RKO (cell line): Measurements from ENCODE around the gene POU2F1.
"Not testable (repeated sequence)": the region's sequence is repeated elsewhere in the genome, so short reads cannot be mapped to it uniquely, and the experiment has no call there.

Source experiments
- DNase-seq: peaks from one replicate; pipeline ENCODE4 v3.0.0-alpha.2; 2016; ENCODE audit warnings: low spot score

The POU2F1 gene

GRCh38 chr1:167205306-167206050 is 15.2 kb upstream of the POU2F1 start:
- not testable (repeated sequence) for DNase-seq

- no peak for DNase-seq
Observed at GRCh38 chr1:167206166-167206835, 14.4 kb upstream of the POU2F1 start.

- no peak for DNase-seq
Observed at GRCh38 chr1:167207940-167208623, 12.6 kb upstream of the POU2F1 start.

- DNase-seq: no peak
Observed at GRCh38 chr1:167208624-167208976, 12.1 kb upstream of the POU2F1 start.

- no peak for DNase-seq
Observed at GRCh38 chr1:167209044-167209443, 11.6 kb upstream of the POU2F1 start.

GRCh38 chr1:167210966-167211674 is 9.6 kb upstream of the POU2F1 start:
- DNase-seq: no peak

GRCh38 chr1:167212025-167212424 is 8.7 kb upstream of the POU2F1 start:
- DNase-seq: no peak

GRCh38 chr1:167216809-167217208 is 3.9 kb upstream of the POU2F1 start:
- no peak for DNase-seq

- no peak for DNase-seq
Observed at GRCh38 chr1:167219194-167219593, 1.5 kb upstream of the POU2F1 start.

- peak; percentile 87 for DNase-seq
Observed at GRCh38 chr1:167219646-167220536, 795 bp upstream of the POU2F1 start.

- DNase-seq: peak; percentile 21
Observed at GRCh38 chr1:167221126-167221737, 546 bp downstream of the POU2F1 start.

GRCh38 chr1:167221738-167222610 is 1.3 kb downstream of the POU2F1 start:
- peak; percentile 85 for DNase-seq

GRCh38 chr1:167223144-167224103 is 2.7 kb downstream of the POU2F1 start:
- DNase-seq: peak; percentile 15

GRCh38 chr1:167224734-167225235 is 4.1 kb downstream of the POU2F1 start:
- not testable (repeated sequence) for DNase-seq

GRCh38 chr1:167225920-167226319 is 5.2 kb downstream of the POU2F1 start:
- no peak for DNase-seq

- DNase-seq: no peak
Observed at GRCh38 chr1:167227934-167228378, 7.3 kb downstream of the POU2F1 start.

- no peak for DNase-seq
Observed at GRCh38 chr1:167229719-167230385, 9.2 kb downstream of the POU2F1 start.

GRCh38 chr1:167230437-167230836 is 9.8 kb downstream of the POU2F1 start:
- DNase-seq: no peak
